H1 (cell line): ENCODE results near the gene ZNF618. TPM values are rescaled to one million over a fixed set of nuclear protein-coding genes. Genes with fewer than 3 reads are reported as not detected.
A peak's percentile ranks its signal among the peaks of the same experiment; 100 is the strongest.

Experiments used
- CTCF ChIA-PET: fragments of 300-600 bp; sonication (Branson Sonifier 250); formaldehyde crosslinking; loops from one replicate; lab custom pipeline; 2021; ENCODE audit not compliant: partially characterized antibody; lab: Charles Lee
- POLR2A ChIA-PET: fragments of 300-600 bp; sonication (Branson Sonifier 250); formaldehyde crosslinking; loops from one replicate; lab custom pipeline; 2021; ENCODE audit warnings: inconsistent platforms; ENCODE audit not compliant: partially characterized antibody; lab: Charles Lee
- DNase-seq, 2 experiments: peaks; one replicate each; pipeline versions ENCODE4 v3.0.0 to v3.0.0-alpha.2; 2010 to 2022; ENCODE audit warnings: low spot score in 2 of 2, low read depth in 1 of 2, mixed read lengths in 1 of 2
- FAIRE-seq: peaks from 2 replicates; lab custom pipeline; 2011; peaks lifted over from hg19 to GRCh38; lab: Jason Lieb, UNC
- H2AFZ ChIP-seq: 2 replicates; pipeline ENCODE4 v1.8.1; 2012; ENCODE audit warnings: low read length, inconsistent platforms
- H2AK5ac ChIP-seq: 2 replicates; pipeline ENCODE4 v1.6.1; 2013; ENCODE audit warnings: low read depth, low read length
- H2BK120ac ChIP-seq: replicated peaks from 2 replicates; pipeline ENCODE3; 2013; ENCODE audit warnings: low read depth, low read length, inconsistent platforms
- H2BK12ac ChIP-seq: 2 replicates; pipeline ENCODE4 v1.6.1; 2013; ENCODE audit warnings: low read depth, low read length
- H2BK15ac ChIP-seq: 2 replicates; pipeline ENCODE4 v1.6.1; 2013; ENCODE audit warnings: low read length
- H2BK20ac ChIP-seq: 2 replicates; pipeline ENCODE4 v1.6.1; 2013; ENCODE audit warnings: low read length
- H2BK5ac ChIP-seq: 2 replicates; pipeline ENCODE4 v1.6.1; 2013; ENCODE audit warnings: low read depth, low read length
- H3K14ac ChIP-seq: 2 replicates; pipeline ENCODE4 v1.6.1; 2013; ENCODE audit warnings: inconsistent platforms; ENCODE audit not compliant: insufficient read length
- H3K18ac ChIP-seq: 2 replicates; pipeline ENCODE4 v1.6.1; 2013; ENCODE audit warnings: low read length; ENCODE audit errors: extremely low read depth
- H3K23ac ChIP-seq: 2 replicates; pipeline ENCODE4 v1.6.1; 2013; ENCODE audit warnings: inconsistent platforms; ENCODE audit not compliant: insufficient read length
- H3K23me2 ChIP-seq: 2 replicates; pipeline ENCODE4 v1.6.1; 2013; ENCODE audit warnings: low read depth, low read length
- H3K27ac ChIP-seq: 2 replicates; pipeline ENCODE4 v1.6.1; 2011; ENCODE audit warnings: low read depth, low read length, inconsistent platforms
- H3K27me3 ChIP-seq, 4 experiments: replicated peaks in 1 of 4; 1 replicate in 1 of 4; 2 replicates in 3 of 4; pipeline versions ENCODE4 v1.6.1 to v1.8.1; 2011 to 2013; ENCODE audit warnings: low read length in 3 of 4, mild to moderate bottlenecking in 3 of 4, inconsistent platforms in 2 of 4, mixed read lengths in 2 of 4, moderate library complexity in 1 of 4; ENCODE audit not compliant: control insufficient read depth in 3 of 4, insufficient read depth in 3 of 4; ENCODE audit errors: extremely low read depth in 1 of 4
- H3K36me3 ChIP-seq, 4 experiments: 2 replicates each; pipeline versions ENCODE4 v1.6.1 to v1.8.1; 2011 to 2013; ENCODE audit warnings: mild to moderate bottlenecking in 4 of 4, low read length in 3 of 4, moderate library complexity in 2 of 4, control low read depth in 1 of 4, inconsistent platforms in 1 of 4; ENCODE audit not compliant: insufficient read depth in 4 of 4, control insufficient read depth in 2 of 4
- H3K4ac ChIP-seq: replicated peaks from 2 replicates; pipeline ENCODE3; 2013; ENCODE audit warnings: low read length, low read depth, mixed read lengths, inconsistent platforms; ENCODE audit not compliant: insufficient read length
- H3K4me1 ChIP-seq, 4 experiments: replicated peaks in 1 of 4; 1 replicate in 1 of 4; 2 replicates in 3 of 4; pipeline versions ENCODE4 v1.6.1 to v1.8.1; 2011 to 2013; ENCODE audit warnings: low read length in 3 of 4, inconsistent platforms in 2 of 4, mixed read lengths in 1 of 4; ENCODE audit not compliant: insufficient read depth in 4 of 4, control insufficient read depth in 3 of 4
- H3K4me2 ChIP-seq, 2 experiments: 2 replicates each; pipeline versions ENCODE4 v1.6.1 to v1.8.1; 2011 to 2013; ENCODE audit warnings: low read depth in 2 of 2, low read length in 2 of 2, control low read depth in 1 of 2, inconsistent platforms in 1 of 2, mild to moderate bottlenecking in 1 of 2; ENCODE audit not compliant: insufficient read depth in 1 of 2
- H3K4me3 ChIP-seq, 4 experiments: fragments of 200-600, 300-600 bp in 1 of 4; sonication (generic), shearing (Covaris generic), sonication (Bioruptor Twin) in 1 of 4; 2 replicates each; pipeline versions ENCODE4 v1.5.1 to v1.8.1; 2011 to 2016; ENCODE audit warnings: low read length in 4 of 4, low read depth in 3 of 4, control low read depth in 2 of 4, inconsistent platforms in 2 of 4, mild to moderate bottlenecking in 2 of 4, mixed read lengths in 1 of 4, moderate library complexity in 1 of 4; ENCODE audit not compliant: insufficient read depth in 2 of 4; ENCODE audit errors: extremely low read depth in 1 of 4
- H3K56ac ChIP-seq: replicated peaks from 2 replicates; pipeline ENCODE3; 2013; ENCODE audit warnings: low read depth, mild to moderate bottlenecking, mixed read lengths, low read length, inconsistent platforms; ENCODE audit not compliant: insufficient read length
- H3K79me1 ChIP-seq: 2 replicates; pipeline ENCODE4 v1.6.1; 2013; ENCODE audit warnings: low read depth, low read length, control low read depth
- H3K79me2 ChIP-seq, 2 experiments: 2 replicates each; pipeline versions ENCODE4 v1.6.1 to v1.8.1; 2012 to 2013; ENCODE audit warnings: low read length in 2 of 2, mild to moderate bottlenecking in 2 of 2, inconsistent platforms in 1 of 2; ENCODE audit not compliant: insufficient read depth in 2 of 2, control insufficient read depth in 1 of 2
- H3K9ac ChIP-seq, 4 experiments: replicated peaks in 1 of 4; 1 replicate in 1 of 4; 2 replicates in 3 of 4; pipeline versions ENCODE4 v1.6.1 to v1.8.1; 2011 to 2013; ENCODE audit warnings: low read depth in 3 of 4, low read length in 3 of 4, control low read depth in 2 of 4, mild to moderate bottlenecking in 2 of 4, moderate library complexity in 2 of 4, inconsistent platforms in 1 of 4; ENCODE audit errors: extremely low read depth in 1 of 4
- H3K9me3 ChIP-seq, 2 experiments: 2 replicates each; pipeline versions ENCODE4 v1.6.1 to v1.8.1; 2012 to 2013; ENCODE audit warnings: mild to moderate bottlenecking in 2 of 2, moderate library complexity in 2 of 2, control low read depth in 1 of 2, inconsistent platforms in 1 of 2, low read depth in 1 of 2, low read length in 1 of 2, mixed read lengths in 1 of 2; ENCODE audit not compliant: insufficient read depth in 2 of 2
- H4K20me1 ChIP-seq, 2 experiments: replicated peaks in 1 of 2; 2 replicates each; pipeline versions ENCODE3 to v1.8.1; 2011 to 2013; ENCODE audit warnings: inconsistent platforms in 2 of 2, low read length in 2 of 2, mild to moderate bottlenecking in 1 of 2; ENCODE audit not compliant: insufficient read depth in 2 of 2, control insufficient read depth in 1 of 2
- H4K5ac ChIP-seq: 2 replicates; pipeline ENCODE4 v1.6.1; 2013; ENCODE audit warnings: low read length, low read depth, mixed read lengths, inconsistent platforms; ENCODE audit not compliant: insufficient read length
- H4K8ac ChIP-seq: 2 replicates; pipeline ENCODE4 v1.8.0; 2013; ENCODE audit warnings: mild to moderate bottlenecking, moderate library complexity, low read length, inconsistent platforms; ENCODE audit not compliant: insufficient read depth; ENCODE audit errors: extremely low read depth
- H4K91ac ChIP-seq: replicated peaks from 2 replicates; pipeline ENCODE3; 2013; ENCODE audit warnings: low read length, mixed read lengths, inconsistent platforms; ENCODE audit not compliant: insufficient read length
- ASH2L ChIP-seq: fragments of 200-600, 300-600 bp; sonication (generic); IDR thresholded peaks from one replicate; pipeline ENCODE4 v1.7.1; 2017; ENCODE audit warnings: low read length
- BACH1 ChIP-seq: IDR thresholded peaks from 2 replicates; pipeline ENCODE4 v1.6.1; 2012; ENCODE audit warnings: low read length, improper control_type of control experiment
- BRCA1 ChIP-seq: IDR thresholded peaks from 2 replicates; pipeline ENCODE4 v1.6.1; 2012; ENCODE audit warnings: low read depth, low read length, improper control_type of control experiment
- CEBPB ChIP-seq: IDR thresholded peaks from 2 replicates; pipeline ENCODE4 v1.6.1; 2012; ENCODE audit warnings: low read depth, low read length
- CHD1 ChIP-seq: IDR thresholded peaks from 2 replicates; pipeline ENCODE4 v1.6.1; 2012; ENCODE audit warnings: low read depth, low read length, improper control_type of control experiment
- CTBP2 ChIP-seq: IDR thresholded peaks from 2 replicates; pipeline ENCODE4 v1.7.0; 2011; ENCODE audit warnings: borderline replicate concordance, mild to moderate bottlenecking, moderate library complexity, mixed read lengths, low read length; ENCODE audit not compliant: insufficient read depth, insufficient read length
- FOSL1 ChIP-seq: IDR thresholded peaks from 2 replicates; pipeline ENCODE4 v1.6.1; 2011; ENCODE audit warnings: mild to moderate bottlenecking, low read depth, low read length, moderate library complexity; ENCODE audit not compliant: insufficient read depth
- JUND ChIP-seq: IDR thresholded peaks from 2 replicates; pipeline ENCODE4 v1.6.1; 2011; ENCODE audit warnings: mild to moderate bottlenecking, improper control_type of control experiment, low read length
- RBBP5 ChIP-seq: IDR thresholded peaks from 2 replicates; pipeline ENCODE4 v1.7.1; 2012; ENCODE audit warnings: low read depth, mild to moderate bottlenecking, inconsistent platforms, low read length, moderate library complexity, borderline replicate concordance
- RNF2 ChIP-seq: fragments of 200-900, 300-1000 bp; sonication (generic); IDR thresholded peaks from 2 replicates; pipeline ENCODE4 v1.7.1; 2016; ENCODE audit warnings: borderline replicate concordance, low read depth, mild to moderate bottlenecking, antibody characterized with exemption, low read length; ENCODE audit not compliant: poor library complexity, severe bottlenecking; ENCODE audit errors: missing control alignments
- SIN3A ChIP-seq, 2 experiments: IDR thresholded peaks in 1 of 2; conservative IDR thresholded peaks in 1 of 2; 2 replicates each; pipeline ENCODE4 v1.6.1; 2011 to 2012; ENCODE audit warnings: low read length in 2 of 2, improper control_type of control experiment in 1 of 2, low read depth in 1 of 2, mild to moderate bottlenecking in 1 of 2
- SUZ12 ChIP-seq: fragments of 200-600 bp; sonication (generic); IDR thresholded peaks from 2 replicates; pipeline ENCODE4 v1.6.1; 2012; ENCODE audit warnings: mild to moderate bottlenecking, inconsistent platforms, low read length, moderate library complexity, mixed read lengths
- TEAD4 ChIP-seq: IDR thresholded peaks from 2 replicates; pipeline ENCODE4 v1.6.1; 2012; ENCODE audit warnings: low read depth, low read length, inconsistent platforms, mixed read lengths
- WGBS, 2 experiments: shearing (Covaris generic) in 1 of 2; methylation state at CpG; one replicate each; pipeline versions ENCODE4 v1.1.6 to v1.1.7; 2013 to 2015; ENCODE audit warnings: low lambda C conversion rate in 2 of 2, mixed read lengths in 2 of 2, inconsistent platforms in 1 of 2, low coverage in 1 of 2, missing lambda C conversion rate in 1 of 2; ENCODE audit not compliant: insufficient replicate concordance in 2 of 2, insufficient coverage in 1 of 2, insufficient read length in 1 of 2; ENCODE audit errors: extremely low coverage in 1 of 2, missing lambda C conversion rate in 1 of 2; 5-methylcytosine and 5-hydroxymethylcytosine counted together
- polyA plus RNA-seq, 7 experiments: library from polyadenylated mRNA; depleted of rRNA in 3 of 7; stranded (reverse) in 5 of 7; unstranded in 2 of 7; fragments of >200 nt in 5 of 7; fragments of 200-250 nt in 2 of 7; gene quantifications; 1 replicate in 5 of 7; 2 replicates in 1 of 7; 4 replicates in 1 of 7; pipeline versions ENCODE4 v1.2.1 to v1.2.3, GENCODE V29; 2011 to 2013; ENCODE audit warnings: missing spikeins in 2 of 7, mixed read lengths in 2 of 7
- total RNA-seq: library from RNA; stranded (reverse); fragmentation: NEBNext Ultra II Directional; extraction: Animal tissue kit (Norgen Biotek cat#: 25700); gene quantifications from 2 replicates; pipeline ENCODE4 v1.2.1, GENCODE V29; 2021

Gene ZNF618
- total and polyA plus RNA-seq, 2 of the 8 experiments (the other 6 are each of a cell fraction or from before 2014, with no cell fraction given) = 9.6 to 28.5 TPM

GRCh38 chr9:114002271-114002985 is 126.3 kb downstream of the ZNF618 start:
- Histone ChIP-seq H2BK20ac (no peak overlapping the region), H3K14ac (no peak overlapping the region), H2AFZ (no peak overlapping the region), H3K9me3 (no peaks in the 10 kb centered on the region), H3K27me3 (no peaks in the 10 kb centered on the region), H2BK12ac (no peak overlapping the region), H4K5ac (no peak overlapping the region), H4K20me1 (peaks cover 1 to 4% of the 10 kb centered on the region in 2 experiments), H2BK15ac (no peak overlapping the region), H3K79me1 (no peaks in the 10 kb centered on the region), H2AK5ac (no peak overlapping the region), H3K23ac (no peak overlapping the region), H3K79me2 (no peaks in the 10 kb centered on the region), H3K23me2 (no peaks in the 10 kb centered on the region), H2BK120ac (no peak overlapping the region), H4K8ac (no peak overlapping the region; the same call in 1 of the 2 replicates), H3K56ac (no peak overlapping the region), H3K4ac (no peak overlapping the region), H3K4me1 (no peaks in the 10 kb centered on the region), H3K36me3 (peaks cover 0 to 4% (median 0%) of the 10 kb centered on the region in 4 experiments; a peak in 3 of 8 replicates), H3K4me2 (no peak overlapping the region), H4K91ac (no peak overlapping the region), H2BK5ac (no peak overlapping the region), H3K27ac (no peak overlapping the region), H3K4me3 (no peak overlapping the region), H3K18ac (no peak overlapping the region), H3K9ac (no peak overlapping the region)
- DNase-seq = peak in 1 of 2 experiments; percentile 41
- FAIRE-seq = no peak
- 91% methylated on average over 11 of the region's 14 CpGs; no CpG with 5 or more reads in 1 of the 2 experiments for WGBS, 2 experiments
- POLR2A ChIA-PET = no interaction called here
- CTCF ChIA-PET = interaction anchor here (0.8 to 1.8 kb wide), 8 partner anchors 9 to 265 kb away, joined by 3 to 9 read pairs (median 4); no protein-coding TSS in a partner anchor
- TF ChIP-seq RNF2 (no peak), SIN3A (conservative IDR thresholded peaks at IDR 0.05 in 1 of 2, IDR thresholded peaks at IDR 0.05 in 1 of 2; ENCODE audit: low read depth in 1 of 2, low read length in 2 of 2) (no peak), FOSL1 (no peak), CHD1 (no peak), CEBPB (no peak), JUND (no peak), ASH2L (no peak), BRCA1 (no peak), SUZ12 (no peak), BACH1 (no peak), CTBP2 (no peak), TEAD4 (no peak), RBBP5 (no peak)
